GM21390 (cell line): Measurements from ENCODE around the gene KRR1.
"Not testable (repeated sequence)": the region's sequence is repeated elsewhere in the genome, so short reads cannot be mapped to it uniquely, and the experiment has no call there.

Experiments used
- ATAC-seq: cut with Tn5 transposase; IDR thresholded peaks from one replicate; pipeline ENCODE4 v1.9.1; 2021; ENCODE audit not compliant: unreplicated experiment

Gene KRR1

DNA sequence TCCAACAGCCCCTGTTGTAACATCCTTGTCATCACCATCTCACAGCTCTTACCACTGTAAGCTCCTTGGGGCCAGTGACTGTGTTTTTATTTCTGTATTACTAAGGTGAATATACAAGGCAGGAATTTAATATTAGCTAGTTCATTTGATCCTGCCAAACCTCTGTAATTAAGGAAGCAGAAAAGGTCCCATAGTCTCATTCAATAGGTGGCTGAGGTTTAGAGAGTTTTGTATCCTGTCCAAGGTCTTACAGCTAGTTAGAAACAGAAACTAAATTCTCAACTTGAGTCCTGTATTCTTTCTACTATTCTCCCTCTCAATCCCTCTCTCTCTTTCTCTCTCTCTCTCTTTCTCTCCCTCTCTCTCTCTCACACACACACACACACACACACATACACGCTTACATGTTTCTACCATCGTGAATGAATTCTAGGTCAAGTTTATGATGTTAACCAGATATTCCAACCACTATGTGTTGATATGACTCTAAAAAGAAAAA lies 31.4 kb downstream of the KRR1 start:
- ATAC-seq: peak; percentile 37

DNA sequence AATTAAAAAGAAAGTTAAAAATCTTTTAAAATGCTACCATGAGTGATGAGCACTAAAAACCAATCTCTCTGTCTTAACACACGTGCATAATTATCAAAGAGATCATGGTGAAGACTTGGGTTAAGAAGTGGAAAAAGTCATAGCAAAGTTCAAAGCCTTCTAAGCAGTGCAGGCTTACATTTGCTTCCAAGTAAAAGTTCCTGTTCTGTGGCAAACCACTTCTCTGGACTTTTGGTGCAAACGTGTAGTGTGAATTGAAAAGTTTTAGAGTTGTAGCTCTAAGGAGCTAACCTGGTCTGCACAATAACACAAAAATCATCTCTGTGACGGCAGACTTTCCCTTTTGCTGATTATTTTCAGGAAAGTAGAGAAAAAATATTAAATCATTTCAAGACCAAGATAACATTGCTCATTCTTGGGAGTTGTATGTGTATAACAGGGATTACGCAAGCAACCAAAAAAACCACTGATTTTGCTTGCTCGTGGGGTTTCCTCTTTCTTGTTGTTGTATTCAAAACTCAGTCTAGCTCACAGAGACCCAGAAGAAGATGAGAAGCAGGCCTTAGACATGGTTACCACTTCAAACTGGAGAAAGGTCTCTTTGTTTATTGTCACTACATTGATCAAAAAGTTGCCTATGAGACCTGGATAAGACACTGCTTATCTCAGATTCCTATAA lies 33.2 kb downstream of the KRR1 start:
- peak; percentile 21 for ATAC-seq

GRCh38 chr12:75477137-75477536 lies 34.3 kb downstream of the KRR1 start:
- ATAC-seq: no peak

DNA sequence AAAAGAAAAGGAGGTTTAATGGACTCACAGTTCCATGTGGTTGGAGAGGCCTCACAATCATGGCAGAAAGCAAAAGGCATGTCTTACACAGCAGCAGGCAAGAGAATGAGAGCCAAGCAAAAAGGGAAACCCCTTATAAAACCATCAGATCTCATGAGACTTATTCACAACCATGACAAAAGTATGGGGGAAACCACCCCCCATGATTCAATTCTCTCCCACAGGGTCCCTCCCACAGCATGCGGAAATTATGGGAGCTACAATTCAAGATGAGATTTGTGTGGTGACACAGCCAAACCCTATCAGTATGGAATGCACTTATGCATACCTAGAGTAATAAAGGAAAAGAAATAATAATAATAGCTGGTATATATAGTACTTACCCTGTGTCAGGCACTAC lies 35.3 kb downstream of the KRR1 start:
- no peak for ATAC-seq

DNA sequence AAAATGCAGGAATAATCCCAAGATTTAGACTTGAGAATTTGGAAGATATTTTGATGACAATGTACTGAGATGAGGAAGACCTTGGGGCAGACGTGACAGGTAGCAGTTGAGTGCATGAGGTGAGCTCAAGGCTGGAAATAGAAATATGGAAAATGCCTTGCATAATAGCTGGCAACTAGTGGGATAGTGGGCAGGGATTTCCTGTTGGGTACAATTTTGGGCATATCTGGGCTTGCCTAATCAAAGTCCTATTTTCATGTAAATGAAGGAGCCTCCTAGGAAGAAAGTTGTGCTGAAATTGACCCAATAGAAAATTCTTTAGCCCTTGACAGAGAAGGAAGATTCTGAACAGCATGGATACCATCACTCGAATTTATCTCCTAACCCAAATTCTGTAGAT lies 37.3 kb downstream of the KRR1 start:
- ATAC-seq: no peak

GRCh38 chr12:75471902-75472890 lies 39.2 kb downstream of the KRR1 start:
- peak; percentile 59 for ATAC-seq

DNA sequence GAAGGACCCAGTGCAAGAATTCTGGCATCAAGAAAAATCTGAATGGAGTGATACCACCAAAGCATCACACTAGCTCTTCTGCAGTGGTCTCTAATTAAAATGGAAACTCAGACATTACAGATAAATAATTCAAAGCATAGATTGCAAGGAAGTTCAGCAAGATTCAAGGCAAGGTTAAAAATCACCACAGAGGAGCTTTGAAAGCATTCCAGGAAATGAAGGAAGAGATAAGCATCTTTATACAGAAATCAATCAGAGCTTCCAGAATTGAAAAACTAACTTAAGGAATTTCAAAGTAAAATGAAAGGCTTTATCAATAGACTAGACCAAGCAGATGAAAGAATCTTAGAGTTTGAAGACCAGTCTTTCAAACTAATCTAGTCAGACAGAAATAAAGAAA lies 51.2 kb downstream of the KRR1 start:
- no peak for ATAC-seq

- no peak for ATAC-seq
Measured at GRCh38 chr12:75459755-75460154, 51.7 kb downstream of the KRR1 start.

- not testable (repeated sequence) for ATAC-seq
Measured at GRCh38 chr12:75457866-75458265, 53.5 kb downstream of the KRR1 start.

- ATAC-seq: no peak
Measured at GRCh38 chr12:75457191-75457590, 54.2 kb downstream of the KRR1 start.

- ATAC-seq: no peak
Measured at GRCh38 chr12:75455839-75456238, 55.6 kb downstream of the KRR1 start.

DNA sequence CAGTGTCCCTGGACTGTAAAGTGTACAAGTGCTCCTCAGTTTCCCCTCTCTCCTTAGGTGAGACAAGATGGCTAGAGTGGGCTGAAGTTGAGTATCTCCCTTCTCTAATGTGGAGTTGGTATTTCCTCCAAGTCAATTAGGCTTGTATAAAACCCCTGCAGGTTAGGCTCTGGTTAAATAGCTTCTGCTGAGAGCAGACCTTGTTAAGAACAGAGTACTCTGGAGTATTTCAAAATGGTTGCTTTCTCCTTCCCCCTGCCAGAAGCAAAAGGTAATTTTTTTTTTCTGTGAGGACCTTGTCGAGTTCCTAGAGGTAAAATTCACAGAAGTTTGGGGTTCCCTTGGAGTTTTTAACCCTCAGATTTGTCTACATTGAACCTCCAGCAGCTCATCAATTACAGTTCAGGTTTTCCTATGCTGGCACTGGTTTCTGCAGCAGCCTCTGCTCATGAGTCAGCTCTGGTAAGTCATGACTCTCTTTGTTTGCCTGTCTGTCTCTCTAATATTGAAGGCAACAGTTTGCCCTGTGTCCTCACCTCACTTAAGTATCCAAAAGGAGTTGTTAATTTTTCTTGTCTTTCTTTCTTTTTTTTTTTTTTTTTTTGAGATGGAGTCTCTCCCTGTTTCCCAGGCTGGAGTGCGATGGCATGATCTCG lies 58.6 kb downstream of the KRR1 start:
- ATAC-seq: no peak

DNA sequence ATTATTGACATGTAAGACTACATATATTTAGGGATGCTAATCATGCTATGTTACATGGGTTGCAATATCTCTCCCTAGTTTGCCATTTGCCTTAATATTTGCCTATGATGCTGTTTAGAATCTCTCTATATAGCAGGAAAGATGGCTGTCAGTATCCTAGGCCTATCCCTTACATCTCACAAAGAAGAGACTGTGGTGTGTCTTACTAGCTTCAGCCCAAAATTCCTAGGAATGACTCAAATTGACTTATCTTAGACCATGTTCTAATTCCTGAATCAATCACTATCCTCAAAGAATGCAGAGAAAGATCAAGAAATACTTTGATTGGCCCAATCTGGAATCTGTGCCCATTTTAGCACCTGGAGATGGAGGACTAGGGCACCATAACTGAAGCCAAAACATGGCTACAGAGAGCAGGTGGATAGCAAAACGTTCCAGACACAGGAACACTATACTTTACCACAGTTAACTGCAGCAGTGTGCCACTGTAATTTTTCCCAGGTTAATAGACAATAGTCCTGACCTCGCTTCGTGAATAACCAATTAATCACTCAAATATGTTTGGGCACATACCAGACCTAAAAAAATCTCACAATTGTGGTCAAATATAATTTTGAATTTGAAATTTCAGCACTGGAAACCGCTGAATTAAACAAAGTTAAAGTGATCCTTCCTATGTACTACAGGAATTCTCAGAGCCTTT lies 63.6 kb downstream of the KRR1 start:
- ATAC-seq: no peak

DNA sequence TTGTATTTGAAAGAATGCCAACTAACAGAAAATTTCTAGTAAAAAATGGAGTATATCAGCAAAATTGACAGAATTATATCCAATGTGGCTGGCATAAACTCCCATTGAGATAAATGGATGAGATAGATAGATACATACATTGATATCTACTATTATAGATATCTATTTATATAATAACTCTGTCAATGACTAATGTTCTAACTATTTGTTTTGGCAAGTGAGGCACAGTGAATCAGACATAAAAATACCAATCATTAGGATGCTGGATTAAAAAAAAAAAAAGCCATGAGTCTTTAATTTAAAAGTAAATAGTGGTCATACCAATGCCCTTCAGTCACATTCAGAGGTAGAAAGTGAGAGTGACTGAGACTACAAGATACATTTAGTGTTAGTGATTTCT lies 64.6 kb downstream of the KRR1 start:
- no peak for ATAC-seq

GRCh38 chr12:75445137-75445507 lies 66.3 kb downstream of the KRR1 start:
- not testable (repeated sequence) for ATAC-seq

GRCh38 chr12:75444429-75445136 lies 66.8 kb downstream of the KRR1 start:
- ATAC-seq: no peak

- no peak for ATAC-seq
Measured at GRCh38 chr12:75443709-75444108, 67.7 kb downstream of the KRR1 start.

DNA sequence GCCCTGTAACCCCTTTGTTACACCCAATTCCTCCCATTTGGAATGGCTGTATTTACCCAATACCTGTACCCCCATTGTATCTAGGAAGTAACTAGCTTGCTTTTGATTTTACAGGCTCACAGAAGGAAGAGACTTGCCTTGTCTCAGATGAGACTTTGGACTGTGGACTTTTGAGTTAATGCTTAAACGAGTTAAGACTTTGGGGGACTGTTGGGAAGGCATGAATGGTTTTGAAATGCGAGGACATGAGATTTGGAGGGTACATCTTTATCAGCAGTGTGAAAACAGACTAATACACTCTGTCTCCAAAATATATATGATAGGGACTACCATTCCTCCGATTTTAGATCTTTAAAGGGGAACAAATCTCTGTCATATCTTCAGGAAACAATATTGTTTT lies 69.0 kb downstream of the KRR1 start:
- ATAC-seq: not testable (repeated sequence)

DNA sequence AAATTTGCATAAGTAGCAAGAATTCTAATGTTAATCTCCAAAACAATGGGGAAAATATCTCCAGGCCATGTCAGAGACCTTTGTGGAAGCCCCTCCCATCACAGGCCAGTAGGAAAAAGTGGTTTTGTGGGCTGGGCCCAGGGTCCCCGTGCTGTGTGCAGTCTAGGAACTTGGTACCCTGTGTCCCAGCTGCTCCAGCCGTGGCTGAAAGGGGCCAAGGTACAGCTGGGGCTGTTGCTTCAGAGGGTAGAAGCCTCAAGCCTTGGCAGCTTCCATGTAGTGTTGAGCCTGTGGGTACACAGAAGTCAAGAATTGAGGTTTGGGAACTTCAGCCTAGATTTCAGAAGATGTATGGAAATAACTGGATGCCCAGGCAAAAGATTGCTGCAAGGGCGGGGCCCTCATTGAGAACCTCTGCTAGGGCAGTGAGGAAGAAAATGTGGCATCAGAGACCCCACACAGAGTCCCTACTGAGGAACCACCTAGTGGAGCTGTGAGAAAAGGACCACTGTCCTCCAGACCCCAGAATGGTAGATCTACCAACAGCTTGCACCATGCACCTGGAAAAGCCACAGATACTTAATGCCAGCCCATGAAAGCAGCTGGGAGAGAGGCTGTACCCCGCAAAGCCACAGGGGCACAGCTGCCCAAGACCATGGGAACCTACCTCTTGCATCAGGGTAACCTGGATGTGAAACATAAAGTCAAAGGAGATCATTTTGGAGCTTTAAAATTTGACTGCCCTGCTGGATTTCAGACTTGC lies 69.5 kb downstream of the KRR1 start:
- ATAC-seq: not testable (repeated sequence)
